ENCODE results near the gene ELOB.
"Not testable (repeated sequence)": the region's sequence is repeated elsewhere in the genome, so short reads cannot be mapped to it uniquely, and the experiment has no call there.

The ELOB gene

GRCh38 chr16:2745116-2745890, 31.8 kb downstream of the ELOB start:
- no peak for DNase-seq

GRCh38 chr16:2744711-2745110, 32.4 kb downstream of the ELOB start:
- no peak for DNase-seq

DNA sequence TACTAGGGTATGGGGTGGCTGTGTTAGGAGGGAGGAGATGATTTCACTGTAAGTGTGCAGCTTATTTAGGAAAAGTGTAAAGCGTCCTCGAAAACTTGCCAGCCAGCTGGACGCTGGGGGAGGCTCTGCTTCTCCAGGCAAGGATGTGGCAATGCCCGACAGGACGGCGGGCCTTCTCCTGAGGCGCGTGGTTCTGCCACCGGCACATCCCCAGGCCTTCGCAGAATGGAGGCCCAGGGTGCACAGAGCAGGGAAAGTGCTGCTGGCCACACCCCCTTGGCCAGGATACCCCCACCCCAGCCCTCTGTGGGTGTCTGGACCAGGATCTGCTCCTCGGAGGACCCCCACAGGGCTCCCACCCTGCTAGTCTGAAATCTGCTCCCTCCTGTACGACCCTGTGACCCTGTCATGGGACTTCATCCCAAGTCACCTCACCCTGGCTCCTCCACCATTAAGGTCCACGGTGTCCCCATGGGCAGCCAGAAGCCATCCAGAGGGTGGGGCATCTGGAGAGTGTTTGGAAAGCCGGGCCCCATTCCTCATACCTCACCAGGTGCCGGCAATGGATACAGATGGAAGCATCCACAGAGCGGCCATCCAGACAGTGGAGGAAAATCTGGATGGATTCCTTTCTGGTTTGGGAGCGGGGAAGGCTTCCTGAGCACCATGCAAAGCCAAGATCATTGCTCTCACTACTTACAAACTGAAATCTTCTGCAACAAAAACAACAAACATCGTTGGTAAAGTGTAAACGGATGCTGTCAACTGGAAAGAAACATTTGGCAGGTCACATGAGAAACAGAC, 33.9 kb downstream of the ELOB start:
- no peak for DNase-seq

DNA sequence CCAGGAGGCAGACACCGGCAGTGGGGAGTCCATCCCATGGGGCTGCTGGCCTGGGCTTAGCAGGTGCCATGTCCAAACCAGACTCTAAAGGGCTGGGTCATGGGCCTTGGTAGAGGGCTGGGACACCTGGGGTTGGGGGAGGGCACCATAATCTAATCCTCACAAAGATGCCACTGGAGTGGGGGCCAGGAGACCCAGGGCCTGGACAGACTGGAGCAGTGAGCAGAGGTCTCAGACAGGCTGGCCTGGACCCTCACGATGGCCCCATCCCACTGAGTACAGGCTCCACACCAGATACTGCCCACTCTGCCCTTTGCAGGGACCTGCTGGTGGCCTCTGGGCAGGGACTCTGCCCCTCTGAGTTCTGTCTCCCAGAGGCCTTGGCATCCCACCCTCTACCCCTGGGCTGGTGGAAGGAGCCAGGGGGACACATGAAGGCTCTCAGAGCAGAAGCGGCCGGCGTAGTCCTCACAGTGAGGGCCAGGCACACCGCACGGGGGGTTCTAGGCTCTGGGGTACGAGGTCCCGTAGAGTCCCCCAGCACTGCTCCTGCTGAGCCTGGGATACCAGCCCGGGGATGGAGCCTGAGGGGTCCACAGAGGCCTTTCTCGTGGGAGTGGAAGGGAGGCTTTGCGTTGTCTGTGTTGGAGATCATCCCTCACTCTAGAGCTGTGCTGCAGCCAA, 34.6 kb downstream of the ELOB start:
- no peak for DNase-seq

DNA sequence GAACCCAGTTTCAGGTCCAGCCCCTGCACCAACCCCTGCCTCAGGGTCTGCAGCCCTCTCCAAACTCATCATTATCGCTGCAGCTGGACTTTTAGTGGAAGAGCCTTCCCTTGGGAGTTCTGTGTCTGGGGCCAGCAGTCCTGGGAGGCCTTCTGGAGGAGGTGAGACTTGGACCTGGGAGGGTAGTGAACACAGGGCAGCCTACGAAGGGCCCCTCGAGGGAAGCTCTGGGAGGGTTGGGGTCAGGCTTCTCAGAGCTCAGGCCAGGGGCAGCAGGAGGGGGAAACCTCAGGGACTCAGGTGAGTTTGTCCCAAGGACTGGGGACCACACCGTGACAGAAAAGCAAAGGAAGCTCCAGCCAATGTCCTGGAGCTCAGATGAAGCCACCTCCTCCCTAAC, 35.9 kb downstream of the ELOB start:
- no peak for DNase-seq

DNA sequence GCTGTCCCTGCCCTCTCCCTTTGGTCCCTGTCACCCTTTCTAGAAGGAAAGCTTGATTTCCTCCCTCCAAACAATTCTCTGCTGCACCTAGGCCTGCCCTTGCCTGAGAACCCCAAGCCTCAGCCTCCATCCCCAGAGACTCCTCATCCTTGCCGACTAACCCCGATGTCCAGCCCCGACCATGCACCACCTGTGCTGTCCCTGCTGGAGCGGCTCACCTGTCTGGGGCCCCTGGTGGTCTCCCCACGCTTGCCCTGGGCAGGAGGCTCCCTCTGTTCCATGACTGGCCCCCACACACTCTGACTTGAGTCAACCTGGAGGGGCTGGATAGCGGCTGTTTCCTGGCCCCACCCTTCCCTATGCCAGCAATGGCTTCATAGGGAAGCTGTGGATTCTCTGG, 36.6 kb downstream of the ELOB start:
- no peak for DNase-seq

GRCh38 chr16:2739625-2740430, 37.3 kb downstream of the ELOB start:
- no peak for DNase-seq

GRCh38 chr16:2738615-2739014, 38.5 kb downstream of the ELOB start:
- no peak for DNase-seq

GRCh38 chr16:2737895-2738418, 39.1 kb downstream of the ELOB start:
- no peak for DNase-seq

DNA sequence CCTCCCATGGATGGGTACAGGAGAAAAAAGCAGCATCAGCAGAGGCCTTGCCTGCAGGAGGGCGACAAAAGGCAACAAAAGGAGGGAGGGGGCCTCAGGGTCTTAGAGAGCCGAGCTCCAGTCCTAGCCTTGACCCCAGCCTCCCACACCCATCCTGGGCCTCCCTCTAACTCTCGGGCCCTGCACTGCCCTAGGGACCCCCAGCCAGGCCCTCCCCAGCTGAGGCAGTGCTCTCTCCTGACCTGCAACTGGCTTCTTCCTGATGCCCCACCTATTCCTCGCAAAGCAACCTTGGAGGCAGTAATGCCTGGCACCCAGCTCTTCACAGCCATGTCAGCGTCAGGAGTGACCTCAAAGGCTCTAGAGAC, 39.9 kb downstream of the ELOB start:
- DNase-seq, result no peak

GRCh38 chr16:2736476-2737237, 40.4 kb downstream of the ELOB start:
- no peak for DNase-seq

DNA sequence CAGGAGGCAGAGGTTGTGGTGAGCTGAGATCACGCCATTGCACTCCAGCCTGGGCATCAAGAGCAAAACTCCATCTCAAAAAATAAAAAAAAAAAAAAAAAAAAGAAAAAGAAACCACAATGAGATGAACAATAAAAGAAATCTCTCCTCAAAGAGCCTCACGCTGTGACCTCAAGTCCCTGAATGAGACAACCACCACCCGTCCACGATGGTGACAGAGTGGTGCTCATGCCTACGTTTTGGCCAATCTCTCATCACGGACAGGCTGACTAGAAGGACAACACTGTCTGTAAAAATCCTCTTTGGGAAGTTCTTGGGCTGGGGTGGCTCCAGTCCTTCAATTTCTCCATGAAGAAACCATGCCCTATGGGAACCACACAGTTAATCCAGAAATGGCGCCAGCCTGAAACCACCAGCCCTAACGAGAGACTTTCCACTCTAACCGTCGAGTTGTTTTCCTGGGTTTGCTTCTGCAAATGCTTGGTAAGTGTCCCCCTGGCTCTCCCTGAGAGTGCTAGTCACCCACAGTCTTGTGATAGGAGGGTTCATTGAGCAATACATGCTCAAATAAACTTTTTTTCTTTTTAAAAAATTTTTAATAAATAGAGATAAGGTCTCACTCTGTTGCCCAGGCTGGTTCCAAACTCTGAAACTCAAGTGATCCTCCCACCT, 42.1 kb downstream of the ELOB start:
- no peak for DNase-seq

GRCh38 chr16:2728034-2728433, 49.0 kb downstream of the ELOB start:
- no peak for DNase-seq

DNA sequence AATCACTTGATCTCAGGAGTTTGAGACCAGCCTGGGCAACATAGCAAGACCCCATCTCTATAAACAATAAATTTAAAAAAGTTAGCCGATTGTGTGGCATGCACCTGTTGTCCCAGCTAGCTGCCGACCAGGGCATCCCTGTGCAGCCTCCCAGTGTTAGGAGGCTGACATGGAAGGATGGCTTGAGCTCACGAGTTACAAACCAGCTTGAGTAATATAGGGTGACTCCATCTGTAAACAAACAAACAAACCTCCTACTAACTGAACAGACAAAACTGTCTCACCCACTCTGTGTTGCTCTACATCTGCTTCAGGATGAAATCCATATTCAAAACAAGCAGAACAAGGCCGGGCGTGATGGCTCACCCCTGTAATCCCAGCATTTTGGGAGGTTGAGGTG, 50.2 kb downstream of the ELOB start:
- DNase-seq, result no peak

- no peak for DNase-seq
Measured at GRCh38 chr16:2724816-2725348, 52.2 kb downstream of the ELOB start.

GRCh38 chr16:2724088-2724676, 52.9 kb downstream of the ELOB start:
- DNase-seq, result no peak

DNA sequence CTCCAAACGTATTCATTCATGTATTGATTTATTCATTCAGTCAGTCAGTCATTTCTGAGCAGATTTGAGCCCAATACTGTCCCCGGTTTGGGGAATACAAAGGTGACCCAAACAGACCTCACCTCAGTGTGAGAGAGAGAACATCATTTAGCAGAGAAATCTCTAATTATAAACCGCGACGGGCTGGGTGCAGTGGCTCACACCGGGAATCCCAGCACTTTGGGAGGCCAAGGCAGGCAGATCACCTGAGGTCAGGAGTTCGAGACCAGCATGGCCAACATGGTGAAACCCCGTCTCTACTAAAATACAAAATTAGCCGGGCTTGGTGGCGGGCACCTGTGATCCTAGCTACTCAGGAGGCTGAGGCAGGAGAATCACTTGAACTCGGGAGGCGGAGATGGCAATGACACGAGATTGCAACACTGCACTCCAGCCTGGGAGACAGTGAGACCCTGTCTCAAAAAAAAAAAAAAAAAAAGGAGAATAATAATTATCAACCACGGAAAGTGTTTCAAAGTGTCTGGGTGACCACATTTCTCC, 55.4 kb downstream of the ELOB start:
- not testable (repeated sequence) for DNase-seq

Data from DMS79 treated with DMSO at 0.1 percent for 48 hours (cell line).